Esophagus muscularis mucosa (tissue), 4 donors: ENCODE results near the gene COPS8.

Experiments
- EP300 ChIP-seq: sonication (generic); formaldehyde crosslinking; IDR thresholded peaks from one replicate; pipeline ENCODE4 v1.6.1; 2017; ENCODE audit warnings: antibody characterized with exemption
- POLR2A ChIP-seq: fragments of 450-650 bp; IDR thresholded peaks from one replicate; pipeline ENCODE4 v1.6.1; 2017; ENCODE audit warnings: antibody characterized with exemption, moderate library complexity, mild to moderate bottlenecking, low read depth
- POLR2AphosphoS5 ChIP-seq, 2 donors: sonication (generic); formaldehyde crosslinking; IDR thresholded peaks; one replicate each; pipeline ENCODE4 v1.6.1; 2017; ENCODE audit warnings: antibody characterized with exemption in 2 of 2
- TF ChIP-seq, protein P1 (sequence below), 3 experiments: fragments of 200-600 bp in 2 of 3; fragments of 450-650 bp in 1 of 3; sonication (generic) in 2 of 3; IDR thresholded peaks; one replicate each; pipeline ENCODE4 v1.5.1; 2017 to 2019; ENCODE audit warnings: antibody characterized with exemption in 3 of 3, mild to moderate bottlenecking in 2 of 3, moderate library complexity in 1 of 3

DNA sequence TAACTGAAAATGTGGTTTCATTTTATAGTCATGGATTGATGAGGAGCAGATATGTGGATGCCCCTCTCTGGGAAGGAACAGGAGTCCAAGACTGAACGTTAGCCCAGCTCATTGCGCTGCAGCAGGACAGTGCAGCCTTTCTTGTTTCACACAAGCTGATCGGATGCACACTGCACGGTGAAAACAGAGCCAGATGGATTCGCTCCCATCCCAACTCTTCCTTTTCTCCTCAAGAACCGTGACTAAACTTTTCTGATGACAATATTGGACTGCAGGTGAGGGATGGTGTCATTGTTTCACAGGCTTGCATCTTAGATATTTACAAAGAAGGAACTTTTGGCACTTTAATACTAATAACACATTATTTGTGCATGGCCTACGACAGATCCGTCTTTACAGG lies 33.8 kb upstream of the COPS8 start:
- TF ChIP-seq, protein P1, sequence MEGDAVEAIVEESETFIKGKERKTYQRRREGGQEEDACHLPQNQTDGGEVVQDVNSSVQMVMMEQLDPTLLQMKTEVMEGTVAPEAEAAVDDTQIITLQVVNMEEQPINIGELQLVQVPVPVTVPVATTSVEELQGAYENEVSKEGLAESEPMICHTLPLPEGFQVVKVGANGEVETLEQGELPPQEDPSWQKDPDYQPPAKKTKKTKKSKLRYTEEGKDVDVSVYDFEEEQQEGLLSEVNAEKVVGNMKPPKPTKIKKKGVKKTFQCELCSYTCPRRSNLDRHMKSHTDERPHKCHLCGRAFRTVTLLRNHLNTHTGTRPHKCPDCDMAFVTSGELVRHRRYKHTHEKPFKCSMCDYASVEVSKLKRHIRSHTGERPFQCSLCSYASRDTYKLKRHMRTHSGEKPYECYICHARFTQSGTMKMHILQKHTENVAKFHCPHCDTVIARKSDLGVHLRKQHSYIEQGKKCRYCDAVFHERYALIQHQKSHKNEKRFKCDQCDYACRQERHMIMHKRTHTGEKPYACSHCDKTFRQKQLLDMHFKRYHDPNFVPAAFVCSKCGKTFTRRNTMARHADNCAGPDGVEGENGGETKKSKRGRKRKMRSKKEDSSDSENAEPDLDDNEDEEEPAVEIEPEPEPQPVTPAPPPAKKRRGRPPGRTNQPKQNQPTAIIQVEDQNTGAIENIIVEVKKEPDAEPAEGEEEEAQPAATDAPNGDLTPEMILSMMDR (IDR thresholded peaks at IDR 0.05): no peak
- TF ChIP-seq POLR2AphosphoS5 (IDR thresholded peaks at IDR 0.05) (no peak), POLR2A (no peak), EP300 (no peak)
